HCT116 (cell line): Measurements from ENCODE around the gene TBC1D1.

Experiments used
- CEBPB ChIP-seq: IDR thresholded peaks from 2 replicates; pipeline ENCODE4 v1.6.1; 2012; ENCODE audit warnings: low read depth
- SIN3A ChIP-seq: IDR thresholded peaks from 2 replicates; pipeline ENCODE4 v1.6.1; 2012; ENCODE audit warnings: low read depth
- ZNF274 ChIP-seq: fragments of 200-500 bp; sonication (Bioruptor generic); IDR thresholded peaks from 2 replicates; pipeline ENCODE4 v1.6.1; 2014; ENCODE audit warnings: mild to moderate bottlenecking, low read depth, low read length, inconsistent platforms
- TF ChIP-seq, protein P1 (sequence below), 3 experiments: fragments of 200-600 bp in 1 of 3; sonication (generic) in 1 of 3; IDR thresholded peaks in 2 of 3; conservative IDR thresholded peaks in 1 of 3; 2 replicates each; pipeline ENCODE4 v1.5.1; 2012 to 2017; ENCODE audit warnings: low read depth in 2 of 3, low read length in 2 of 3, antibody characterized with exemption in 1 of 3, borderline replicate concordance in 1 of 3, control low read depth in 1 of 3, mild to moderate bottlenecking in 1 of 3, mixed read lengths in 1 of 3, mixed run types in 1 of 3, moderate library complexity in 1 of 3; ENCODE audit not compliant: insufficient read depth in 1 of 3

- TF ChIP-seq, protein P1, sequence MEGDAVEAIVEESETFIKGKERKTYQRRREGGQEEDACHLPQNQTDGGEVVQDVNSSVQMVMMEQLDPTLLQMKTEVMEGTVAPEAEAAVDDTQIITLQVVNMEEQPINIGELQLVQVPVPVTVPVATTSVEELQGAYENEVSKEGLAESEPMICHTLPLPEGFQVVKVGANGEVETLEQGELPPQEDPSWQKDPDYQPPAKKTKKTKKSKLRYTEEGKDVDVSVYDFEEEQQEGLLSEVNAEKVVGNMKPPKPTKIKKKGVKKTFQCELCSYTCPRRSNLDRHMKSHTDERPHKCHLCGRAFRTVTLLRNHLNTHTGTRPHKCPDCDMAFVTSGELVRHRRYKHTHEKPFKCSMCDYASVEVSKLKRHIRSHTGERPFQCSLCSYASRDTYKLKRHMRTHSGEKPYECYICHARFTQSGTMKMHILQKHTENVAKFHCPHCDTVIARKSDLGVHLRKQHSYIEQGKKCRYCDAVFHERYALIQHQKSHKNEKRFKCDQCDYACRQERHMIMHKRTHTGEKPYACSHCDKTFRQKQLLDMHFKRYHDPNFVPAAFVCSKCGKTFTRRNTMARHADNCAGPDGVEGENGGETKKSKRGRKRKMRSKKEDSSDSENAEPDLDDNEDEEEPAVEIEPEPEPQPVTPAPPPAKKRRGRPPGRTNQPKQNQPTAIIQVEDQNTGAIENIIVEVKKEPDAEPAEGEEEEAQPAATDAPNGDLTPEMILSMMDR (IDR thresholded peaks at IDR 0.05 in 2 of 3, conservative IDR thresholded peaks at IDR 0.05 in 1 of 3; ENCODE audit: borderline replicate concordance in 1 of 3, insufficient read depth in 1 of 3, low read depth in 2 of 3, low read length in 2 of 3), result no peak
- TF ChIP-seq SIN3A (no peak), CEBPB (no peak), ZNF274 (no peak)
Measured at GRCh38 chr4:38140643-38141203, 249.8 kb downstream of the TBC1D1 start.
